ENCODE measurements around the gene PCDHGC5.

GRCh38 chr5:141484641-141485311 lies 4.1 kb upstream of the PCDHGC5 start, which contains the start of gene PCDHGC4:
- TF ChIP-seq POLR2A (IDR thresholded peaks at IDR 0.05) = no peak
- TF ChIP-seq, protein P1, sequence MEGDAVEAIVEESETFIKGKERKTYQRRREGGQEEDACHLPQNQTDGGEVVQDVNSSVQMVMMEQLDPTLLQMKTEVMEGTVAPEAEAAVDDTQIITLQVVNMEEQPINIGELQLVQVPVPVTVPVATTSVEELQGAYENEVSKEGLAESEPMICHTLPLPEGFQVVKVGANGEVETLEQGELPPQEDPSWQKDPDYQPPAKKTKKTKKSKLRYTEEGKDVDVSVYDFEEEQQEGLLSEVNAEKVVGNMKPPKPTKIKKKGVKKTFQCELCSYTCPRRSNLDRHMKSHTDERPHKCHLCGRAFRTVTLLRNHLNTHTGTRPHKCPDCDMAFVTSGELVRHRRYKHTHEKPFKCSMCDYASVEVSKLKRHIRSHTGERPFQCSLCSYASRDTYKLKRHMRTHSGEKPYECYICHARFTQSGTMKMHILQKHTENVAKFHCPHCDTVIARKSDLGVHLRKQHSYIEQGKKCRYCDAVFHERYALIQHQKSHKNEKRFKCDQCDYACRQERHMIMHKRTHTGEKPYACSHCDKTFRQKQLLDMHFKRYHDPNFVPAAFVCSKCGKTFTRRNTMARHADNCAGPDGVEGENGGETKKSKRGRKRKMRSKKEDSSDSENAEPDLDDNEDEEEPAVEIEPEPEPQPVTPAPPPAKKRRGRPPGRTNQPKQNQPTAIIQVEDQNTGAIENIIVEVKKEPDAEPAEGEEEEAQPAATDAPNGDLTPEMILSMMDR (IDR thresholded peaks at IDR 0.05 in 4 of 5, conservative IDR thresholded peaks at IDR 0.05 in 1 of 5) = no peak

Data from gastrocnemius medialis (tissue), 4 donors.